Activated CD8-positive, alpha-beta memory T cell treated with anti-CD3 and anti-CD28 coated beads, Interleukin-2, amount 10 ng/mL, durations not matched to agents 7 days and 5 days (primary cell): Measurements from ENCODE around the gene C7orf57. TPM values are rescaled to one million over a fixed set of nuclear protein-coding genes. Genes with fewer than 3 reads are reported as not detected.
"Not testable (repeated sequence)": the region's sequence is repeated elsewhere in the genome, so short reads cannot be mapped to it uniquely, and the experiment has no call there.

ENCODE experiments used
- ATAC-seq: fragments of 150-1000 bp; cut with Tn5 transposase; one replicate; pipeline ENCODE4 v1.10.0; 2021; ENCODE audit warnings: moderate library complexity
- CTCF ChIA-PET: fragments of 350-600 bp; sonication (Branson Sonifier 250); formaldehyde crosslinking; loops from one replicate; lab custom pipeline; 2021; ENCODE audit warnings: antibody characterized with exemption; lab: Charles Lee
- DNase-seq: peaks from one replicate; pipeline ENCODE4 v3.0.0-alpha.2; 2020
- H3K27ac Mint-ChIP-seq: one replicate; pipeline ENCODE4 v1.8.0; 2021; ENCODE audit warnings: mild to moderate bottlenecking, mixed read lengths
- H3K27me3 Mint-ChIP-seq: one replicate; pipeline ENCODE4 v1.8.0; 2021; ENCODE audit warnings: mixed read lengths
- H3K36me3 Mint-ChIP-seq: one replicate; pipeline ENCODE4 v1.8.0; 2021; ENCODE audit warnings: mild to moderate bottlenecking, mixed read lengths
- H3K4me1 Mint-ChIP-seq: one replicate; pipeline ENCODE4 v1.8.0; 2021; ENCODE audit warnings: mixed read lengths
- H3K4me3 Mint-ChIP-seq: one replicate; pipeline ENCODE4 v1.8.0; 2021; ENCODE audit warnings: mild to moderate bottlenecking, moderate library complexity, mixed read lengths
- H3K9me3 Mint-ChIP-seq: one replicate; pipeline ENCODE4 v1.8.0; 2022; ENCODE audit warnings: low read depth, mixed read lengths
- total RNA-seq, 2 experiments: library from RNA; stranded (reverse); gene quantifications; one replicate each; pipeline ENCODE4 v1.2.3, GENCODE V29; 2021

The C7orf57 gene
- total RNA-seq: under 1 TPM; 0.12 to 0.15 TPM

- Mint-ChIP-seq H3K27ac (peak within 1 kb of the TSS; percentile 68), H3K36me3 (no peaks in the 10 kb centered on the region), H3K4me3 (peak within 1 kb of the TSS; percentile 69), H3K4me1 (peaks cover 13% of the 10 kb centered on the region), H3K9me3 (no peaks in the 10 kb centered on the region), H3K27me3 (peaks cover 50% of the 10 kb centered on the region)
- CTCF ChIA-PET: interaction anchor here (0.9 to 1.3 kb wide), 3 partner anchors 8 to 75 kb away, joined by 3 to 5 read pairs (median 3); no protein-coding TSS in a partner anchor
- DNase-seq (peak; percentile 90), ATAC-seq (peak; percentile 98)
Measured at GRCh38 chr7:48035301-48035966, at the start of gene C7orf57. TSS of gene C7orf57 (plus strand) at chr7:48035543. CDS start at chr7:48036309, 766 bp downstream.

- CTCF ChIA-PET: interaction anchor here (1.0 to 2.4 kb wide), 11 partner anchors 9 to 121 kb away, joined by 3 to 17 read pairs (median 3); no protein-coding TSS in a partner anchor
- Mint-ChIP-seq H3K4me1 (peaks cover 21% of the 10 kb centered on the region), H3K4me3 (no peak overlapping the region), H3K36me3 (peaks cover 2% of the 10 kb centered on the region), H3K27me3 (no peaks in the 10 kb centered on the region), H3K9me3 (peaks cover 2% of the 10 kb centered on the region), H3K27ac (no peak overlapping the region)
- DNase-seq (no peak), ATAC-seq (no peak)
Measured at GRCh38 chr7:47988496-47989386, 46.6 kb upstream of the C7orf57 start.

- ATAC-seq, H3K4me3 Mint-ChIP-seq, DNase-seq, H3K27me3 Mint-ChIP-seq, H3K9me3 Mint-ChIP-seq, H3K27ac Mint-ChIP-seq, H3K36me3 Mint-ChIP-seq: not testable (repeated sequence)
- H3K4me1 Mint-ChIP-seq: peaks cover 21% of the 10 kb centered on the region
- CTCF ChIA-PET: interaction anchor here (1.0 to 2.5 kb wide), 9 partner anchors 16 to 120 kb away, joined by 3 to 70 read pairs (median 4); no protein-coding TSS in a partner anchor
Measured at GRCh38 chr7:47989607-47990400, 45.5 kb upstream of the C7orf57 start.

GRCh38 chr7:47990592-47990991, 44.8 kb upstream of the C7orf57 start:
- CTCF ChIA-PET: interaction anchor here (1.3 to 2.7 kb wide), 12 partner anchors 10 to 118 kb away, joined by 3 to 70 read pairs (median 10); no protein-coding TSS in a partner anchor
- no peak overlapping the region for H3K4me3 Mint-ChIP-seq
- H3K36me3 Mint-ChIP-seq: peaks cover 7% of the 10 kb centered on the region
- peak overlapping the region; percentile 67 for H3K27ac Mint-ChIP-seq
- ATAC-seq (no peak), DNase-seq (no peak)
- peaks cover 8% of the 10 kb centered on the region for H3K9me3 Mint-ChIP-seq
- no peaks in the 10 kb centered on the region for H3K27me3 Mint-ChIP-seq
- peaks cover 21% of the 10 kb centered on the region for H3K4me1 Mint-ChIP-seq

GRCh38 chr7:47991270-47991669, 44.1 kb upstream of the C7orf57 start:
- DNase-seq (no peak), ATAC-seq (peak; percentile 2)
- H3K4me3 Mint-ChIP-seq: peak overlapping the region; percentile 81
- H3K36me3 Mint-ChIP-seq: peaks cover 7% of the 10 kb centered on the region
- H3K4me1 Mint-ChIP-seq: peaks cover 21% of the 10 kb centered on the region
- CTCF ChIA-PET: interaction anchor here (0.8 to 2.7 kb wide), 21 partner anchors 8 to 164 kb away, joined by 3 to 70 read pairs (median 6); no protein-coding TSS in a partner anchor
- H3K9me3 Mint-ChIP-seq: peaks cover 8% of the 10 kb centered on the region
- H3K27me3 Mint-ChIP-seq: no peaks in the 10 kb centered on the region
- H3K27ac Mint-ChIP-seq: peak overlapping the region; percentile 92

- H3K9me3 Mint-ChIP-seq: peaks cover 8% of the 10 kb centered on the region
- CTCF ChIA-PET: interaction anchor here (0.8 to 2.7 kb wide), 21 partner anchors 8 to 163 kb away, joined by 3 to 70 read pairs (median 6); no protein-coding TSS in a partner anchor
- H3K4me1 Mint-ChIP-seq: peaks cover 21% of the 10 kb centered on the region
- peak overlapping the region; percentile 92 for H3K27ac Mint-ChIP-seq
- H3K4me3 Mint-ChIP-seq: peak overlapping the region; percentile 81
- H3K27me3 Mint-ChIP-seq: no peaks in the 10 kb centered on the region
- H3K36me3 Mint-ChIP-seq: peaks cover 7% of the 10 kb centered on the region
- ATAC-seq (peak; percentile 98), DNase-seq (peak; percentile 96)
Measured at GRCh38 chr7:47991741-47992311, 43.5 kb upstream of the C7orf57 start.

GRCh38 chr7:47992446-47992845, 42.9 kb upstream of the C7orf57 start:
- H3K27me3 Mint-ChIP-seq: no peaks in the 10 kb centered on the region
- H3K4me1 Mint-ChIP-seq: peaks cover 21% of the 10 kb centered on the region
- peak overlapping the region; percentile 92 for H3K27ac Mint-ChIP-seq
- peak overlapping the region; percentile 81 for H3K4me3 Mint-ChIP-seq
- H3K9me3 Mint-ChIP-seq: peaks cover 8% of the 10 kb centered on the region
- H3K36me3 Mint-ChIP-seq: peaks cover 7% of the 10 kb centered on the region
- ATAC-seq (no peak), DNase-seq (no peak)
- CTCF ChIA-PET: interaction anchor here (1.0 to 2.7 kb wide), 16 partner anchors 9 to 162 kb away, joined by 3 to 70 read pairs (median 8); no protein-coding TSS in a partner anchor

- peaks cover 9% of the 10 kb centered on the region for H3K27me3 Mint-ChIP-seq
- H3K9me3 Mint-ChIP-seq: peaks cover 6% of the 10 kb centered on the region
- H3K36me3 Mint-ChIP-seq: peaks cover 5% of the 10 kb centered on the region
- no peaks in the 10 kb centered on the region for H3K4me1 Mint-ChIP-seq
- CTCF ChIA-PET: interaction anchor here (0.9 to 1.2 kb wide), 3 partner anchors 28 to 85 kb away, joined by 3 to 4 read pairs (median 4); no protein-coding TSS in a partner anchor
- ATAC-seq (no peak), DNase-seq (no peak)
- no peak overlapping the region for H3K27ac Mint-ChIP-seq
- H3K4me3 Mint-ChIP-seq: no peak overlapping the region
Measured at GRCh38 chr7:47999413-47999812, 35.9 kb upstream of the C7orf57 start.

- H3K36me3 Mint-ChIP-seq: not testable (repeated sequence)
- CTCF ChIA-PET: interaction anchor here (0.8 to 1.6 kb wide), 5 partner anchors 9 to 78 kb away, joined by 3 read pairs; no protein-coding TSS in a partner anchor
Measured at GRCh38 chr7:48000164-48000563, 35.2 kb upstream of the C7orf57 start.

GRCh38 chr7:48004032-48004431, 31.3 kb upstream of the C7orf57 start:
- CTCF ChIA-PET: no interaction called here
- H3K36me3 Mint-ChIP-seq: no peaks in the 10 kb centered on the region
- no peaks in the 10 kb centered on the region for H3K4me1 Mint-ChIP-seq
- peaks cover 14% of the 10 kb centered on the region for H3K27me3 Mint-ChIP-seq
- DNase-seq: no peak
- H3K27ac Mint-ChIP-seq: no peak overlapping the region
- no peak for ATAC-seq
- no peak overlapping the region for H3K4me3 Mint-ChIP-seq
- no peaks in the 10 kb centered on the region for H3K9me3 Mint-ChIP-seq

More at GRCh38 chr7:48000164-48000563, 35.2 kb upstream of the C7orf57 start:
- H3K4me3 Mint-ChIP-seq, H3K4me1 Mint-ChIP-seq, H3K9me3 Mint-ChIP-seq, ATAC-seq, H3K27ac Mint-ChIP-seq, DNase-seq: not testable (repeated sequence)
- peaks cover 15% of the 10 kb centered on the region for H3K27me3 Mint-ChIP-seq

GRCh38 chr7:48004638-48005037, 30.7 kb upstream of the C7orf57 start:
- ATAC-seq (no peak), DNase-seq (no peak)
- H3K36me3 Mint-ChIP-seq: no peaks in the 10 kb centered on the region
- H3K27ac Mint-ChIP-seq: no peak overlapping the region
- H3K4me1 Mint-ChIP-seq: no peaks in the 10 kb centered on the region
- H3K27me3 Mint-ChIP-seq: peaks cover 14% of the 10 kb centered on the region
- CTCF ChIA-PET: interaction anchor here (0.6 kb wide), 1 partner anchor 8 kb away, joined by 3 read pairs; no protein-coding TSS in a partner anchor
- no peak overlapping the region for H3K4me3 Mint-ChIP-seq
- no peaks in the 10 kb centered on the region for H3K9me3 Mint-ChIP-seq

- no peak overlapping the region for H3K27ac Mint-ChIP-seq
- CTCF ChIA-PET: no interaction called here
- no peaks in the 10 kb centered on the region for H3K36me3 Mint-ChIP-seq
- peaks cover 14% of the 10 kb centered on the region for H3K27me3 Mint-ChIP-seq
- DNase-seq (no peak), ATAC-seq (no peak)
- no peaks in the 10 kb centered on the region for H3K9me3 Mint-ChIP-seq
- H3K4me3 Mint-ChIP-seq: no peak overlapping the region
- no peaks in the 10 kb centered on the region for H3K4me1 Mint-ChIP-seq
Measured at GRCh38 chr7:48006866-48007265, 28.5 kb upstream of the C7orf57 start.
